Activated naive CD4-positive, alpha-beta T cell (primary cell): Measurements from ENCODE around the gene TMEM52.

ENCODE experiments used
- DNase-seq, 4 experiments: peaks; one replicate each; lab custom pipeline; 2025; lab: John Stamatoyannopoulos, UW

The TMEM52 gene

DNA sequence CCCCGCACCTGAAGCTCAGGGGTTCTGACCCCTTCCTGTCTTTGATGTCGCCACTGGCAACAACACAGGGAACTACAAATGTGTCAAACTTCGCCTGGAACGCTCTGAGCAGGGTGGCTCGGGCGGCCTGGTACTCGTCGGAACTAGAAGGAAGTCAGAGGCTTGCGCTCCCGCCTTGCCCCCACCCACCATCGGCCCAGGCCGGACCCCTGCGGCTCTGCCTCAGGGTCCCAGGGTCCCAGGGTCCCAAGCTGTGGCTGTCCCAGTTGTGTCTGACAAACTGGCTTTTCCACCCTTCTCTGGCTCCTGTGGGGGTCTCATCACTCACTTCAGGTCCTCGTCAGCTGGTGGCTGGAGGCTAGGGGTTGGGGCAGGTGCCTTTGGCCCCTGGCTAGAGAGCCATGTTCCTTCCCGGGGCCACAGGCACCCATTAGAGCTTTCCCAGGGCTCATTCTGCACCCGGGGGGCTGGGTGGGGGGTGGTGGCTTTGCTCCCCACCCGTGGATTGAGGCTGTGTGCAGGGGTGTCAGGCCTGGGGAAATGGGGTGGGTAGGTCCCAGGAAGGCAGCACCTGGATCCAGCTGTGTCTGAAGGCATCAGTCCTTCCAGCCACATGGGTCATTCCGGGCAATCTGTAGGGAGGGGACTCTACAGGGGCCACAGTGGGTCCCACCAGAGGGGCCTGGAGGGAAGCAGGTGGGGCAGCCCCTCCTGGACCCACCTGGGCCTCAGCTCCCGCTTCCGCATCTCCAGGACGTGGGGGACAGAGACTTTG, 8.0 kb upstream of the TMEM52 start:
- no peak for DNase-seq

GRCh38 chr1:1926346-1926811, 7.3 kb upstream of the TMEM52 start:
- no peak for DNase-seq

DNA sequence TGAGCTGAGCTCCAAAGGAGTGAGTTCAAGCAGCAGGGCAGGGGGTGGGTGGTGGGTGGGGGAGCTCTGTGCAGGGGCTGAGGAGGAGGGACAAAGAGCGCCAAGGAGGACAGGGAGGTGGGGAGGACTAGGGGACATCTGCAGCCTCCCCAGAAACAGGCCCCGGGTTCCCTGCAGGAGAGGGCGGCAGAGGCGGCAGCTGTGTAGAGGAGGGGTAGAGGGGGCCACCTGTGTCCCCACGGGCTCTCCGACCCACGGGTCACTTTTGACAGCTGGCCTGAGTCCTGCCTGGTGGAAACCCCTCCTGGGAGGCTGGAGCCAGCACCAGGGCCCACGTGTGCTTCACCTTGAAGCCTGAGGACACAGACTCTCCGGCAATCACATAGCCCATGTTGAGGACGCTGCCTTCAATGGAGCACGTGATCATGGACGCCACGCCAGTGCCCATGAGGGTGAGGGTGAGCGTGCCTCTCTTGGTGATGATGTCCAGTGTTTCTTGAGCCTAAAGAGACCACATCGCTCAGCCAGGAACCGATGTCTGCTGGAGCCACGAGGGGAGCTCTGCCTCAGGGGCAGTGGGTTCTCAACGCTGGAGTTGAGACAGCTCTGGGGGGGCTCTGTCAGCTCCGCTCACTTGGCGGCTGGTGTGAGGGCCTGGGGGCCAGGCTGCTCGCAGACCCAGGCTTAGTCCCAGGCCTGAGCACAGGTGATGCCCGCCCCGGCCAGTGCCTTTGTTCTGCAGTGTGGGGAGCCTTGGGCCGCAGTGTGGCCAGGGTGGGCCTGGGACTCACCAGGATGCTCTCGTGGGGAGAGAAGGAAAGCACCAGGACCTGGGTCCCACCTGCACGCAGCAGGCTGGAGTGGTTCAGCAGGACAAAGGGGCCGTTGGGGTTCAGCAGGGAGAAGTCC, 6.6 kb upstream of the TMEM52 start:
- no peak for DNase-seq

DNA sequence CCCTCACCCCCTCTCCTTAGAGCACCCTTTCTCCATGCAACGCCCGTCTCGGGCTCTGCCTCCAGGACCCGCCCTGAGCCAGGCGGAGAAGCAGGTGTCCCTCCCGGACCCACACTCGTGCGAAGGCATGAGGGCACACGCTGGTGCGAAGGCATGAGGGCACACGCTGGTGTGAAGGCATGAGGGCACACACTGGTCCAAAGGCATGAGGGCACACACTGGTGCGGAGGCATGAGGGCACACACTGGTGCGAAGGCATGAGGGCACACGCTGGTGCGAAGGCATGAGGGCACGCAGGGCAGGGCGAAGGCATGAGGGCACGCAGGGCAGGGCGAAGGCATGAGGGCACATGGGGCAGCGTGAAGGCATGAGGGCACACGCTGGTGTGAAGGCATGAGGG, 5.8 kb upstream of the TMEM52 start:
- DNase-seq = no peak

GRCh38 chr1:1924386-1924785, 5.3 kb upstream of the TMEM52 start:
- no peak for DNase-seq

DNA sequence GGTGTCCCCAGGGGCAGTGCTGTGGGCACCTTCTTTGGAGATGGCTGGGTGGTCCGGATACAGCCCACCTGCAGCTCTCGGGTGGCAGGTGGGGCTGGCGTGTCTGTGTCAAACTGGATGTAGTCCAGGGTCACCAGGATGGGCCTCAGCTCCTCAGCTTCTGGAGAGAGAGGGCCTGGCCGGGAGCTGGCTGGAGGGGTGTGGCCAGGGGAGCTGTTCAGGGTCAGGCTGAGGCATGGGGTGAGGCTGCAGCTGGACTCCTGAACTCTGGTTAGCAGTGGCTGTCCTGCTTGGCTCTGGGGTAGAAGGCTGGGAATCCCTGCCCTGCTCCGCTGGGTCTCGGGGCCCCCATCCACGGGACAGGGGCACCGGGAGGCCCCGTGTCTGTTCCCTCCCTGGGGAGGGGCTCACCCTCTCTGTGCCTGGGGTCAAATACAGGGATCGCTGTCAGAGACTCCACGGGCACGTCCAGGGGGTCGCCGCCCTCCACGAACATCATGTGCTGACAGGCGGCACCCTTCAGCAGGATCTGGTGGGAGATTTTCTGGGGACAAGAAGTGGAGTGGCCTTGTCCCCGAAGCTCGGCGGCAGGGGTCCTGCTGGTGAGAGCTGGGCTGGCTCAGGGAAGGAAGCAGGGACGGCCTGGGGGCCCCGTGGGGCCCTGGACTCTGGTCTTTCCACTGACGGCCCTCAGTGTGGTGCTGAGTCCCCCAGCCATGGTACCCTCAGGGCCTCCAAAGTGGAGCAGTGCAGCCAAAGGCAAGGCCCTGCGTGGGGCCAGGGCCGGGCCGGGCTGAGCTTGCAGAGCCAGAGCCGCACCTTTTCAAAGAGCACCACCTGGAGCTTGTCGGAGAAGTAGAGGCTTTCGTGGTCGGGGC, 4.1 kb upstream of the TMEM52 start:
- DNase-seq = no peak

GRCh38 chr1:1922702-1922955, 3.5 kb upstream of the TMEM52 start:
- DNase-seq = no peak

DNA sequence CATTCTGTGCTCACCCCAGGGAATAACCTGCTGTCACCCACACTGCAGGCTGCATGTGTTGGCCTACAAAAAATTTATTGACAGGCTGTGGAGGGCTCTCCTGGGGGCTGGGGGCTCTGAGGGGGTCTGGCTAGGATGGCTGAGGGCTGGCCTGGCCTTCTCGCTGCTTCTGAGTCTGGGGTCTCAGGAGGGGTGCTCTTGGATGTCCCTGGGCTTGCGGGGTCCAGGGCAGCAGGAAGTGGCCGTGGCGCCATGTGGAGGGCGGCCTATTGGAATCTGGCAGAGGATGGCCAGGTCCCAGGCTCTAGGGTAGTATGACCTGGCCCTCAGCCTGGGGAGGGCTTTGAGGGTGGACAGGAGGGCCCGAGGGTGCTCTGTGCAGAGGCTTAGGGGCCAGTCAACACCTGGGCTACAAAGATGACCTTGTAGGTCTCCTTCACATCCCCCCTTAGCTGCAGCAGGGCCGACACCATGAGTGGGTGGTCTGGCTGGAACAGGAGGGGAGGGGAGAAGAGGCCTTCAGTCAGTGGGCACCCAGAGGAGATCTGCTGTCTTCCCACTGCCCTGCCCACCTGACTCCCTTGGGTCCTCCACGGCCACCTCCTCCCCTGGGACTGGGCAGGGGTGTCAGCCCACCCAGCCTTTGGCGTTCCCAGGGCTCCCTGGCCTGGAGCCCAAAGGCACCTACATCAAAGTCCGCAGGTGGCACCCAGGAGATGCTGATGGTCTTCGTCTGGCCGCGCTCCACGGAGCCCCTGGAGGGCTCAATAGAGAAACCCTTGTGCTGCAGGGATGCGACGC, 3.0 kb upstream of the TMEM52 start:
- DNase-seq = no peak

- no peak for DNase-seq
Observed at GRCh38 chr1:1921459-1921862, 2.4 kb upstream of the TMEM52 start.

- DNase-seq = no peak
Observed at GRCh38 chr1:1920608-1921458, 1.8 kb upstream of the TMEM52 start.

- no peak for DNase-seq
Observed at GRCh38 chr1:1920057-1920607, 1.1 kb upstream of the TMEM52 start.

DNA sequence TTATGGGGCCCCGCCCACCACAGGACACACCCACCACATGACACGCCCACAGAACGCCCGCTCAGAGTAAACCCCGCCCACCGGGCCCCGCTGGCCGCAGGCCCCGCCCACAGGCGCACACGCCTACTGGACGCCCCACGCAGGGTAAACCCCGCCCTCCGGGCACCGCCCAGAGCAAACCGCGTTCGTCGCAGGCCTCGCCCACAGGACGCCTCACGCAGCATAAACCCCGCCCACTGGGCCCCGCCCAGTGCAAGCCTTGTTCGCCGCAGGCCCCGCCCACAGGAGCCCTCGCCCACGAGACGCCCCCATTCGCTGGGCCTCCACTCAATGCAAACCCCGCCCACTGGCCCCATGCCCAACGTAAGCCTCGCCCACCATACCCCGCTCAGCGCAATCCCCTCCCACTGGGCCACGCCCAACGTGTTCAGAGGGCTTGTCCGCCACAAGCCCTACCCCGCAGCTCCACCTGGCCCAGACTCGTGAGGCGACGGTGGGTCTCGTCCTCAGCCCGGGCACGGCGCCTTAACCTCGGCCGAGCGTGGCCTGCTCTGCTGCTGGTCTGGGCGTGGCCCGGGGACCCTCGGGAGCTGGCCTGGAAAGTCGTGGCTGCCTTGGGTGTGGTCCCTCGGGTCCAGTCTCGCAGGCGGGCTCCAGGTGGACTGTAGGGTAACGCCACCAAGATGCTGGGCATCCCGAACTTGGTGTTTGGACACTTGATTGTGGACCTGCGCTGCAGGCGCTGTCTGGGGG, 401 bp upstream of the TMEM52 start:
- DNase-seq = peak; percentile 90 to 100 (median 96)

GRCh38 chr1:1917995-1918900, 831 bp downstream of the TMEM52 start:
- no peak for DNase-seq

DNA sequence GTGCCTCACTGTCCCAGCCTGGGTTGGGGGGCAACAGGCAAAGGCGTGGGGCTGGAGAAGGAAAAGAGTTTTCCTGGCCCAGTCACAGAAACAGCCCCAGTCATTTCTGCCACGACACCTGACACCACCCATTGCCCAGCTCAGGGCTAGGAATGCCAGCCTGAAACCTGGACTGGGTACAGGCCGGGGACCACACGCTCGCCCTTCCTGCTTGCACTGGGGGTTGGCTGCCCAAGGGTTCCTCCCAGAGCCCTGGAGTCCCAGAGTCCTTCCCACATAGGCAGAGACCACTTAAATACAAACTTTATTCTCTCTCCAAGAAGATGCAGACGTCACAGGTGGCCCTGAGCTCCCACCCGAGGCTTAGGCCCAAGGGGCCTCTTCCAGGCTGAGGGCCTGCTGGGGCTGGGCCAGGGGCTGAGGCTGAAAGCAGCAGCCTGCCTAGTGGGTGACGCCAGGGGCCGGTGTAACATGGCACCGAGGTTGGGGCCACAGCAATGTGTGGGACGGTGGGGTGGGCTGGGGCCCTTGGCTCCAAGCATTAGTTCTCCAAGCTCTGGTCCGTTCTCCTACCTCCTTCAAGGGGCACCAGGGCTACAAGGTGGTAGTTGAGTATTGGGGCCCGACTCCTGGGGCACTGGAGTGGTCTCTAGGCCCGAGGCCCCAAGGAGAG, 1.6 kb downstream of the TMEM52 start:
- DNase-seq = no peak

GRCh38 chr1:1916851-1917251, 2.2 kb downstream of the TMEM52 start:
- no peak for DNase-seq

DNA sequence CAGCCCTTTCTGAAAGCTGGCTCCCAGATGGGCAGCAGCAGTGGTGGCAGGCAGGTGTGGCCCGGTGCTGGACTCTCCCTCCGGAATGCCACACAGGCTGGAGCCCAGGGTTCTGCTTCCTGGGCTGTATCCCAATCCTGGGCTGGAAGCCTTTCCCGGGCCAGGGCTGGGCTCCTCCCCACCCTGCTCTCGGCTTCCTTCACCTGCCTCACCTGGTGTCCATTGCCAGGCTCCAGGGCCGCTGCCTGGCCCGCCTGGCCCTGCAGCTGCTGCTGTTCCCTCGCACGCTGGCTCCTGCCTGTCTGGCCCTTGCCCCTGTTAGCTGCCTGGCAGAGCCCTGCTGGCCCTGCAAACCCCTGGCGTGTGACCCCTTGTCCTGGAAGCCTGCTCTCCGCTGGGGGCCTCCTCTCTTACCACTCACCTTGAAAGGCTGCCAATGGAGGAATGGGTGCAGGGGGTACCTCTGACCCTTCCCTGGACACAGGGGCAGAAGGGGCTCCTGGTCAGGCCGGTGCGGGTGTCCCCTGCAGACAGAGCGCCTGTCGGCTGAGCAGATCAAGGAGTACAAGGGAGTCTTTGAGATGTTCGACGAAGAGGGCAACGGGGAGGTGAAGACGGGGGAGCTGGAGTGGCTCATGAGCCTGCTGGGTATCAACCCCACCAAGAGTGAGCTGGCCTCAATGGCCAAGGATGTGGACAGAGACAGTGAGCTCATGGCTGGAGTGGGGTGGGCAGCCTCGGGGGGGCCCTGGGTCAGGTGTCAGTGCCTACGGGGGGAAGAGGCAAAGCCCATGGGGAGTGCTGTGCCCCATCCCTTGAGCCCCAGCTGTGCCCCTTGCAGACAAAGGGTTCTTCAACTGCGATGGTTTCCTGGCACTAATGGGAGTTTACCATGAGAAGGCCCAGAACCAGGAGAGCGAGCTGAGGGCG, 2.9 kb downstream of the TMEM52 start:
- DNase-seq = no peak
